Measurements from ENCODE around the gene GLRX5. TPM values are rescaled to one million over a fixed set of nuclear protein-coding genes. Genes with fewer than 3 reads are reported as not detected.

The GLRX5 gene
- polyA plus RNA-seq, 1 experiment, result 15.3 TPM

- CTCF ChIA-PET, result interaction anchor here (2.1 kb wide), 1 partner anchor 8 kb away, joined by 8 read pairs; no protein-coding TSS in a partner anchor
Observed at GRCh38 chr14:95553141-95553540, 18.3 kb downstream of the GLRX5 start.

GRCh38 chr14:95555053-95555452 is 20.2 kb downstream of the GLRX5 start:
- no peak for DNase-seq (ENCODE audit: low read depth)
- ChIA-PET POLR2A (no interaction called here), CTCF (no interaction called here)
- Histone ChIP-seq H3K4me3 (ENCODE audit: low read depth, low read length) (no peak overlapping the region), H3K36me3 (ENCODE audit: control insufficient read depth, insufficient read depth, low read length) (no peaks in the 10 kb centered on the region), H3K27me3 (ENCODE audit: control insufficient read depth, insufficient read depth, low read length) (no peaks in the 10 kb centered on the region)
- no peak for TF ChIP-seq CTCF (IDR thresholded peaks at IDR 0.05; ENCODE audit: insufficient read depth, low read depth, low read length)

More at GRCh38 chr14:95553141-95553540, 18.3 kb downstream of the GLRX5 start:
- Histone ChIP-seq H3K4me3 (ENCODE audit: low read depth, low read length) (no peak overlapping the region), H3K36me3 (ENCODE audit: control insufficient read depth, insufficient read depth, low read length) (no peaks in the 10 kb centered on the region), H3K27me3 (ENCODE audit: control insufficient read depth, insufficient read depth, low read length) (no peaks in the 10 kb centered on the region)
- no peak for TF ChIP-seq CTCF (IDR thresholded peaks at IDR 0.05; ENCODE audit: insufficient read depth, low read depth, low read length)
- DNase-seq (ENCODE audit: low read depth), result no peak
- POLR2A ChIA-PET, result no interaction called here

DNA sequence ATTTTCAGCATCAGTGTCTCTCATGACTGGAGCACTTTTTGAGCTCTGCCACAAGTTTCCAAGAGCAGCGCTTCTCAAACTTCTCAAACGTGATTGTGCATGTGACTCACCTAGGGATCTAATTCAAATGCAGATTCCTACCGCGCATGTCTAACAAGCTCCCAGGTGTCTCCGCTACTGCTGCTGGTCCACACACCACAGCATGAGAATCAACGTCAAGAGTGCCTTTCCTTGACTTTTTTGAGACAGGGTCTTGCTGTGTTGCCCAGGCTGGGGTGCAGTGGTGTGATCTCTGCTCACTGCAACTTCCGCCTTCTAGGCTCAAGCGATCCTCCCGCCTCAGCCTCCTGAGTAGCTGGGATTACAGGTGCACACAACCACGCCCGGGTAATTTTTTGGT is 22.4 kb downstream of the GLRX5 start:
- ChIA-PET POLR2A (no interaction called here), CTCF (interaction anchor here (0.6 to 2.0 kb wide), 5 partner anchors 10 to 441 kb away, joined by 3 to 6 read pairs (median 4); no protein-coding TSS in a partner anchor)
- no peak for DNase-seq (ENCODE audit: low read depth)
- H3K4me3 ChIP-seq (ENCODE audit: low read depth, low read length), result no peak overlapping the region
- H3K36me3 ChIP-seq (ENCODE audit: control insufficient read depth, insufficient read depth, low read length), result no peaks in the 10 kb centered on the region
- no peak for TF ChIP-seq CTCF (IDR thresholded peaks at IDR 0.05; ENCODE audit: insufficient read depth, low read depth, low read length)
- H3K27me3 ChIP-seq (ENCODE audit: control insufficient read depth, insufficient read depth, low read length), result no peaks in the 10 kb centered on the region

DNA sequence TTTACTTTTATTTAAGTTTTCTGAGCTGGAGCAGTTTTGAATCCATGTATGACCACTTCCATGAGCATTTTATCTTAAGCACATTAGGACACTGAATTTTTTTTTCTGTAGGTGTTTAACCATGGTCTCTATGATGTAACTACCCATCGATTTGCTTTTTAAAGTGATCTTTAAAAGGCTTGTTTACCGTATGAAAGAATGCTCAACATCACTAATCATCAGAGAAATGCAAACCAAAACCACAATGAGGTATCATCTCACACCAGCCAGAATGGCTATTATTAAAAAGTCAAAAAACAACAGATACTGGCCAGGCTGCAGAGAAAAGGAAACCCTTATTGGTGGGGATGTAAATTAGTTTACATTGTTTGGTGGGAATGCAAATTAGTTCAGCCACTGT is 23.0 kb downstream of the GLRX5 start:
- ChIA-PET POLR2A (no interaction called here), CTCF (interaction anchor here (0.9 to 2.0 kb wide), 3 partner anchors 11 to 441 kb away, joined by 3 to 6 read pairs (median 5); no protein-coding TSS in a partner anchor)

DNA sequence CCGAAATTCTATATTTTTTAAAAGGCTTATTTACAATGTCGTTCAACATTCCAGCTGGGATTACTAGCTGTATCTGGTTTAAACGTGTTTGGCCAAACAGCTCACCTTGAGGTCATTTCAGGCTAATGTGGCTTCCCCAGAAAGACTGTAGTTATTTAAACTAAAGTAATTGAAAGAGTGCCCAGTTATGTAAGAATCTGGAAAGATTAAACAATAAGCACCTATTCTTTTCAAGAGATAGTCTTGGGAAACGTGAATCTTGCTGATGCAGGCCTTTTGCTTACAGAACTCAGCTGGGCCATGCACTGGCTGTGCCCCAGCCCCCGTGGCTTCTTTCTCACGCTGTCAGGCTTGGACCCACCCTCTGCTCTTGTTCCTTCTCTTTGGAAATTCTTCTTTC is 24.4 kb downstream of the GLRX5 start:
- Histone ChIP-seq H3K27me3 (ENCODE audit: control insufficient read depth, insufficient read depth, low read length) (no peaks in the 10 kb centered on the region), H3K36me3 (ENCODE audit: control insufficient read depth, insufficient read depth, low read length) (no peaks in the 10 kb centered on the region), H3K4me3 (ENCODE audit: low read depth, low read length) (no peak overlapping the region)
- POLR2A ChIA-PET, result no interaction called here
- CTCF ChIA-PET, result interaction anchor here (0.9 to 7.9 kb wide), 10 partner anchors 10 to 865 kb away, joined by 3 to 74 read pairs (median 4); partner anchors contain the start of gene GLRX5
- no peak for DNase-seq (ENCODE audit: low read depth)
- no peak for TF ChIP-seq CTCF (IDR thresholded peaks at IDR 0.05; ENCODE audit: insufficient read depth, low read depth, low read length)

More for the DNA sequence above, 23.0 kb downstream of the GLRX5 start:
- Histone ChIP-seq H3K4me3 (ENCODE audit: low read depth, low read length) (no peak overlapping the region), H3K27me3 (ENCODE audit: control insufficient read depth, insufficient read depth, low read length) (no peaks in the 10 kb centered on the region), H3K36me3 (ENCODE audit: control insufficient read depth, insufficient read depth, low read length) (no peaks in the 10 kb centered on the region)
- TF ChIP-seq CTCF (IDR thresholded peaks at IDR 0.05; ENCODE audit: insufficient read depth, low read depth, low read length), result no peak
- no peak for DNase-seq (ENCODE audit: low read depth)
